ENCODE data around the gene PLSCR4. TPM values are rescaled to one million over a fixed set of nuclear protein-coding genes. Genes with fewer than 3 reads are reported as not detected.
"Not testable (repeated sequence)": the region's sequence is repeated elsewhere in the genome, so short reads cannot be mapped to it uniquely, and the experiment has no call there.

PLSCR4 gene, protein sequence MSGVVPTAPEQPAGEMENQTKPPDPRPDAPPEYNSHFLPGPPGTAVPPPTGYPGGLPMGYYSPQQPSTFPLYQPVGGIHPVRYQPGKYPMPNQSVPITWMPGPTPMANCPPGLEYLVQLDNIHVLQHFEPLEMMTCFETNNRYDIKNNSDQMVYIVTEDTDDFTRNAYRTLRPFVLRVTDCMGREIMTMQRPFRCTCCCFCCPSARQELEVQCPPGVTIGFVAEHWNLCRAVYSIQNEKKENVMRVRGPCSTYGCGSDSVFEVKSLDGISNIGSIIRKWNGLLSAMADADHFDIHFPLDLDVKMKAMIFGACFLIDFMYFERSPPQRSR
- total RNA-seq: 10 to 100 TPM; 16.4 to 37.3 (median 23.7) TPM

DNA sequence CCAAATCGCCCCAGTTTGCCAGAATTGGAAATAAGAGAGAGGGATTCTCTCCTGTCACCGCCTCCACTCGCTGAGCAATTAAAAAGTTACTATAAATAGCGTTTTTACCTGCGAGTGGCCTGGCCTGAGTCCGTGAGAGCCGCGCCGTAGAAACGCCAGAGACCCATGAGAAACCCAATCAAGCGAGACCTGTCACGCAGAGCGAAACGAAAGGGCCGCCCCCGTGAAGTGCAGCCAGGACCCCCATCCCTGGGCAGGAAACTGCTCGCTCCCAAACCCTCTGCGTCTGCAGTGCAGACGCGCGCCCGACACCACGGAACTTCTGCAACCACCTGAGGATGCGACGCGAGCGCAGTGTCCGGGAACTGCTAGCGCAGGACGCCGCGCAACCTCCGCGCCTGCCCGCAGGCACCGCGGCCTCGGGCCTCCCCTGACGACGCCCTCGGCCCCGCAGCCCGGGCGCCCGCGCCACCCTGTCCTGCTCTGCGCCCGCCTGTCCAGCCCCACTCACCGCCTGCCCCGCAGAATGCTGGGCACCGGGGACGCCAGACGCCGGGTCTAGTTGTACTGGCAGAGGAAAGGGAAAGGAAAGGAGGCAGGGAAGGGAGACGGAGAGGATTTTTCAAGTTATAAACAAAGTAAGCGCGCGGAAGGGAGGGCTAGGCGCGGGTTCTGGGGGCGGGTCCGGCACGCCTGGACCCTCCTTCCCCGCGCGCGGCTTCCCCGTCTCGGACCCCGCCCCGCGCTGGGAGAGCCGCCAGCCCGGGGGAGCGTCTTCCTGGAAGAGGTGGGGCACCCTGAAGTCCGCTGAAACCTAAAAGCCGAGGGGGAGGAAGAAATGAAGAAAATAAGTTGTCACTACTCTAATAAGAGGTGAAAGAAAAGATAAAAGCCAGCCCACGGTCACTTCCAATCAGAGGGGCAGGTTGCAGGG is at the start of gene PLSCR4:
TSS of gene PLSCR4 (minus strand) at position 657 of the 934 bp plus-strand sequence. CDS start 29,034 bp downstream, outside the sequence.
- no peaks in the 10 kb centered on the region for H3K9me3 ChIP-seq
- peak within 1 kb of the TSS; percentile 88 for H3K4me3 ChIP-seq
- no peaks in the 10 kb centered on the region for H3K27me3 ChIP-seq
- no peaks in the 10 kb centered on the region for H3K36me3 ChIP-seq
- under 1% methylated on average over 57 of the region's 78 CpGs for WGBS
- H3K27ac ChIP-seq: peak within 1 kb of the TSS; percentile 91
- DNase-seq (ENCODE audit: low spot score in 2 of 2): peak; percentile 79 to 84
- peak in 1 of 2 donors; percentile 16 for TF ChIP-seq POLR2A (IDR thresholded peaks at IDR 0.05)
- no peak for TF ChIP-seq EP300 (IDR thresholded peaks at IDR 0.05)
- no peak for TF ChIP-seq POLR2AphosphoS5 (IDR thresholded peaks at IDR 0.05)
- peaks cover 6% of the 10 kb centered on the region for H3K4me1 ChIP-seq

DNA sequence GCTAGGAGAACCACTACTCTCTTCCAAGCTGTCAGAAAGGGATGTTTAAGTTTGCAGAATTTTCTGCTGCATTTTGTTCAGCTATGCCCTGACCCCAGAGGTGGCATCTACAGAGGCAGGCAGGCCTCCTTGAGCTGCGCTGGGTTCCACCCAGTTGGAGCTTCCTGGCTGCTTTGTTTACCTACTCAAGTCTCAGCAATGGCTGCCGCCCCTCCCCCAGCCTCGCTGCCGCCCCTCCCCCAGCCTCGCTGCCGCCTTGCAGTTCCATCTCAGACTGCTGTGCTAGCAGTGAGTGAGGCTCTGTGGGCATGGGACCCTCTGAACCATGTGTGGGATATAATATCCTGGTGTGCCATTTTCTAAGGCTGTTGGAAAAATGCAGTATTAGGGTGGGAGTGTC is 42.5 kb upstream of the PLSCR4 start:
- 98% methylated on average over 6 of the region's 6 CpGs for WGBS
- not testable (repeated sequence) for H3K4me3 ChIP-seq; H3K4me1 ChIP-seq; H3K27me3 ChIP-seq; H3K27ac ChIP-seq; H3K9me3 ChIP-seq; DNase-seq (ENCODE audit: low spot score in 2 of 2); H3K36me3 ChIP-seq

DNA sequence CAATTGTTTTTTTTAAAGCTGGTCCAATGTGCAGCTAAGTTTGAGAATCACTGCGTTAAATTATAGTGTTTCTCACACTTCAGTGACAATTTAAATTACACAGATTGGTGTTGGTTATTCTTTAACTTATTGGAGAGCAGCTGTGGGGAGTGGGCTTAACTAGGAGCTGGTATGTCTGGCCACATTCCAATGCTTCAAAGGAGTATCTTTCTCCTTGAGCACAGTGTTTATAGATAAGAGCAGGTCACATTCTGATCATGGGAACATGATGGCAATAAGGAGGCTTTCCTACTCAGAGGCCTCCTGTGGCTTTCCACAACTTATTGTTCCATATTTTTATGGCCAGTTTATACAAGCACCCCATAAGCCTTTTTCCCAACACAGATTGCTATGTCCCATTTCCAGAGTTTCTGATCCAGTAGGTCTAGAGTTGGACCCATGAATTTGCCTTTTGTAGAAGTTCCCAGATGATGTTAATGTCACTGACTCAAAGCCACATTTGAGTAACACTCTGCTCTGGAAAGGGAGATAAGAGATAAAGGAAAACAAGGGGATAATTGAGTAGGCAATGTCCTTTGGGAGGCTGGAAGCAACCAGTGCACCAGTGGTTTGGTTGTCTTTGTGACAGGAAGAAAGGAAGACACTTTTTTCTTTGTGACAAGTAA is 33.0 kb upstream of the PLSCR4 start:
- no peaks in the 10 kb centered on the region for H3K9me3 ChIP-seq
- DNase-seq (ENCODE audit: low spot score in 2 of 2): no peak
- H3K27ac ChIP-seq: no peak overlapping the region
- TF ChIP-seq, protein P1, sequence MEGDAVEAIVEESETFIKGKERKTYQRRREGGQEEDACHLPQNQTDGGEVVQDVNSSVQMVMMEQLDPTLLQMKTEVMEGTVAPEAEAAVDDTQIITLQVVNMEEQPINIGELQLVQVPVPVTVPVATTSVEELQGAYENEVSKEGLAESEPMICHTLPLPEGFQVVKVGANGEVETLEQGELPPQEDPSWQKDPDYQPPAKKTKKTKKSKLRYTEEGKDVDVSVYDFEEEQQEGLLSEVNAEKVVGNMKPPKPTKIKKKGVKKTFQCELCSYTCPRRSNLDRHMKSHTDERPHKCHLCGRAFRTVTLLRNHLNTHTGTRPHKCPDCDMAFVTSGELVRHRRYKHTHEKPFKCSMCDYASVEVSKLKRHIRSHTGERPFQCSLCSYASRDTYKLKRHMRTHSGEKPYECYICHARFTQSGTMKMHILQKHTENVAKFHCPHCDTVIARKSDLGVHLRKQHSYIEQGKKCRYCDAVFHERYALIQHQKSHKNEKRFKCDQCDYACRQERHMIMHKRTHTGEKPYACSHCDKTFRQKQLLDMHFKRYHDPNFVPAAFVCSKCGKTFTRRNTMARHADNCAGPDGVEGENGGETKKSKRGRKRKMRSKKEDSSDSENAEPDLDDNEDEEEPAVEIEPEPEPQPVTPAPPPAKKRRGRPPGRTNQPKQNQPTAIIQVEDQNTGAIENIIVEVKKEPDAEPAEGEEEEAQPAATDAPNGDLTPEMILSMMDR (IDR thresholded peaks at IDR 0.05): no peak
- no peak for TF ChIP-seq POLR2A (IDR thresholded peaks at IDR 0.05)
- no peak for TF ChIP-seq POLR2AphosphoS5 (IDR thresholded peaks at IDR 0.05)
- TF ChIP-seq EP300 (IDR thresholded peaks at IDR 0.05): no peak
- no peak overlapping the region for H3K4me3 ChIP-seq
- no peaks in the 10 kb centered on the region for H3K36me3 ChIP-seq
- H3K4me1 ChIP-seq: peaks cover 14% of the 10 kb centered on the region
- no peaks in the 10 kb centered on the region for H3K27me3 ChIP-seq
- 91% methylated on average over 1 of the region's 1 CpG for WGBS

DNA sequence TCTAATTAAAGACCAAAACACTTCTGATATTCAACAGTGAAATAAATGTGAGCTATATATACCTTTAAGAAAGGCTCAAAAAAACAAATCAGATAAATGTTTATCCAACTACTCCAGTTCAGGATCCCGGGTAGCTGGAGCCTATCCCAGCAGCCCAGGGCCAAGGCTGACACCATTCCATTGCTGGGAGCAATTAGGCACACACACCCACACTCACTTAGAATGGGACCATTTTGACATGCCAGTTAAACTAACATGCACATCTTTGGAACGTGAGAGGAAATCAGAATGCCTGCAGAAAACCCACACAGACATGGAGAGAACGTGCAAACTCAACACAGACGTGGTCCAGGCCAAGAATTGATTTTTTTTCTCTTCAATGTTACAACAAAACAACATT is 30.0 kb upstream of the PLSCR4 start:
- TF ChIP-seq, protein P1 (IDR thresholded peaks at IDR 0.05): no peak
- TF ChIP-seq POLR2A (IDR thresholded peaks at IDR 0.05) (no peak), POLR2AphosphoS5 (IDR thresholded peaks at IDR 0.05) (peak in 1 of 3 donors; percentile 53), EP300 (IDR thresholded peaks at IDR 0.05) (no peak)
- H3K27me3 ChIP-seq: no peaks in the 10 kb centered on the region
- no peaks in the 10 kb centered on the region for H3K36me3 ChIP-seq
- DNase-seq (ENCODE audit: low spot score in 2 of 2): no peak
- 18% methylated on average over 4 of the region's 4 CpGs for WGBS
- peaks cover 25% of the 10 kb centered on the region for H3K4me1 ChIP-seq
- H3K4me3 ChIP-seq: no peak overlapping the region
- H3K27ac ChIP-seq: no peak overlapping the region
- no peaks in the 10 kb centered on the region for H3K9me3 ChIP-seq

DNA sequence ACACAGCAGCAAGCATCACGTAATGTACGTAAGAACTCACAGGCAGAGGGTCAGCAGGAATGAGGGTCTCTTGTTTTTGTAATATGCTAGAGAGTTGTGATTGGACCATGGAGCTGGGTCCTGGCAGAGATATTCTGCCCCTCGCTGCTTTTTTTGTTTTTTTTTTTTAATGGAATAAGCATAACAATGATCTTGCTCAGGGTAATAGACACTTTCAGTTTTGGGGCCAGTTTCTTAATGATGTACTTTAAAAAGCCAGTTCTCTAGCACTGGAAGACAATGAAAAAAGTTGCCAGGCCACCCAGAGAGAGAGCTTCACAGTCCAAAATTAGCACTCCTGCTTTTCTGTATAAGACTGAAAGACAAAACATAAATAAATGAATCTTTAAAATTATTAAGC is 29.0 kb upstream of the PLSCR4 start:
- no peak overlapping the region for H3K4me3 ChIP-seq
- peaks cover 27% of the 10 kb centered on the region for H3K4me1 ChIP-seq
- H3K9me3 ChIP-seq: no peaks in the 10 kb centered on the region
- H3K36me3 ChIP-seq: no peaks in the 10 kb centered on the region
- H3K27ac ChIP-seq: no peak overlapping the region
- H3K27me3 ChIP-seq: no peaks in the 10 kb centered on the region
- TF ChIP-seq, protein P1 (IDR thresholded peaks at IDR 0.05): no peak
- TF ChIP-seq EP300 (IDR thresholded peaks at IDR 0.05) (no peak), POLR2A (IDR thresholded peaks at IDR 0.05) (no peak), POLR2AphosphoS5 (IDR thresholded peaks at IDR 0.05) (no peak)
- no peak for DNase-seq (ENCODE audit: low spot score in 2 of 2)
- 61% methylated on average over 3 of the region's 3 CpGs for WGBS

Data from suprapubic skin (tissue), 4 donors.